Measurements from ENCODE around the gene PSPH. TPM values are rescaled to one million over a fixed set of nuclear protein-coding genes. Genes with fewer than 3 reads are reported as not detected.
"Not testable (repeated sequence)": the region's sequence is repeated elsewhere in the genome, so short reads cannot be mapped to it uniquely, and the experiment has no call there.

Gene PSPH
- total RNA-seq = 55.8 and 79.4 TPM in 2 replicates

DNA sequence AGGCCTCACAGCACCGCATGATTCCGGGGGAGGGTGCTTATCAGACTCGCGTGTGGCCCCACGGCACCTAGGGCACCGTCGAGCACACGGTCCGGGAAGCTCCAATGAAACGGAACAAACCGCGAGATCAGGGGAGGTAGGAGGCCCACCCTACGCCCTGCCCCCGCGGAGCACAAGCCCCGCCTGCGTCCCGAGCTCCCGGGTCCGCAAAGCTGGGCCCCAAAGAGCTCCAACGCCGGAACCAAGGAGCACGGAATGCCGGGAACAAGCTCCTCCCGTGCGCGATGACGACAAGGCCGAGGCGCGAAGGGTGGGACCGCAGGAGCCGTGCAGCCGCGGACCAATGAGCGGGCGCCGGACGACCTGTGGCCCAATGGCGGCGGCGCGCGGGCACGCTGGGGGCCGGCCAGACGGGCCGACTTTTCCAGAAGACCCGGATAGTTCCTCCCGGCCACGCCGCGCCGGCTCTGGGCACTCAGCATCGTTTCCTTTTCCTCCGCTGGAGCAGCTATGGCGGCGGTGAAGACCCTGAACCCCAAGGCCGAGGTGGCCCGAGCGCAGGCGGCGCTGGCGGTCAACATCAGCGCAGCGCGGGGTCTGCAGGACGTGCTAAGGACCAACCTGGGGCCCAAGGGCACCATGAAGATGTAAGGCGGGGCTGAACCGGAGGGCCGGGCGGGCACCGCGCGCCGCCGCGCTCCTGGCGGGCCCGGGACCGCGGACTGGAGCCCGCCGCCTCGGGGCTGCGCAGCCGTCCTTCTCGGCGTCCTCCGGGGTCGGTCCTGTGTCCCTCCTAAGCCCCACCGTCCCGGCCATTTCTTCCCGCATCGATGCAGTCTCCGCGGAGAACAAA is at the start of gene PSPH, which contains the start of gene CCT6A:
TSS of gene PSPH (minus strand) at position 106 of the 853 bp plus-strand sequence. CDS start 30,232 bp downstream, outside the sequence.
TSS of gene CCT6A (plus strand) at position 427 of the 853 bp plus-strand sequence. CDS start at position 511, 84 bp downstream.
- DNase-seq (ENCODE audit: low read depth, low spot score) = peak; percentile 94

DNA sequence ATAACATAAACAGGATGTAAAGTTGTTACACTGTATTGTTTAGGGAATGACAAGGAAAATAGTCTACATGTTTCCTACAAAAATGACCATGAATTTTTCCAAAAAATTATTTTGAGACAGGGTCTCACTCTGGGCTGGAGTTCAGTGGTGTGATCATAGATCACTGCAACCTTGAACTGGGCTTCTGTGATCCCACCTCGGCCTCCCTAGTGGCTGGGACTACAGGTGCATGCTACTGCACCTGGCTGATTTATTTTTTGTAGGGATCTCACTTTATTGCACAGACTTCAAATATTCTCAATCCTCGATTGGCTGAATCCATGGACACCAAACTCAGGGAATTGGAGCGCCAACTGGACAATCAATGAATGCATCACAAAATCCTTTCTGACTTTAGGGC is 48.4 kb upstream of the PSPH start:
- DNase-seq (ENCODE audit: low read depth, low spot score) = no peak

DNA sequence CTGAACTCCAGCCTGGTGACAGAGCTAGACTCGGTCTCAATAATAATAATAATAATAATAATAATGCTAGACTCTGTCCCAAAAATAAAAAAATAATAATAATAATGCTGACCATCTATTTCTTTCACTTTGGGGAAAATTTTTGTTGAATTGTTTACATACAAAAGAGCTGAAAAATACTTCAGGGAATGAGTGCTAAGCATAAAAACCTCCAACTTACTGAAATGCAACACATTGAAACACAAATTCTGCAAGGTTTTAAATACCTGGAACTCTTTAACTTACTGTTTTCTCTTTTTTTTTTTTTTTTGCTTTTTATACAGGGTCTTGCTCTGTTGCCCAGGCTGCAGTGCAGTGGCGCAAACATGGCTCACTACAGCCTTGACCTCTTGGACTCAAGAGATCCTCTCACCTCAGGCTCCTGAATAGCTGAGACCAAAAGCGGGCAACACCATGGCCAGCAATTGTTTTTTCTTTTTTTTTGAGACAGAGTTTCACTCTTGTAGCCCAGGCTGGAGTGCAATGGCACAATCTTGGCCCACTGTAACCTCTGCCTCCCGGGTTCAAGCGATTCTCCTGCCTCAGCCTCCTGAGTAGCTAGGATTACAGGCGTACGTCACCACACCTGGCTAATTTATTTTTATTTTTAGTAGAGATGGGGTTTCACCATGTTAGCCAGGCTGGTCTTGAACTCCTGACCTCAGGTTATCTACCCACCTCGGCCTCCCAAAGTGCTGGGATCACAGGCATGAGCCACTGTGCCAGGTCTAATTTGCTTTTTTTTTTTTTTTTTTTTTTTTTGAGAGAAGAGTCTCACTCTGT is 47.2 kb upstream of the PSPH start:
- not testable (repeated sequence) for DNase-seq (ENCODE audit: low read depth, low spot score)

DNA sequence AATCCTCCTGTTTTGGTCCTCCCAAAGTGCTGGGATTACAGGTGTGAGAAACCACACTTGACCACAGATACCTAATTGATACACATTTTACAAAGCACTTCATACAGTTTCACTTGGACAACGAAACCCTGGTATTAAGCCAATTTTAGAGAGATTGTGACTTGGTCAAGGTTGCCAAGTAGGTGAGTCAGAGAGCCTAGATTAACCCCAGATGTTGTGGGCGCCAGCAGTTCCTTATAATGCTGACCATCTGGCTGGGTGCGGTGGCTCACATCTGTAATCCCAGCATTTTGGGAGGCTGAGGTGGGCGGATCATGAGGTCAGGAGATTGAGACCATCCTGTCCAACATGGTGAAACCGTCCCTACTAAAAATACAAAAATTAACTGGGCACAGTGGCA is 46.5 kb upstream of the PSPH start:
- no peak for DNase-seq (ENCODE audit: low read depth, low spot score)

DNA sequence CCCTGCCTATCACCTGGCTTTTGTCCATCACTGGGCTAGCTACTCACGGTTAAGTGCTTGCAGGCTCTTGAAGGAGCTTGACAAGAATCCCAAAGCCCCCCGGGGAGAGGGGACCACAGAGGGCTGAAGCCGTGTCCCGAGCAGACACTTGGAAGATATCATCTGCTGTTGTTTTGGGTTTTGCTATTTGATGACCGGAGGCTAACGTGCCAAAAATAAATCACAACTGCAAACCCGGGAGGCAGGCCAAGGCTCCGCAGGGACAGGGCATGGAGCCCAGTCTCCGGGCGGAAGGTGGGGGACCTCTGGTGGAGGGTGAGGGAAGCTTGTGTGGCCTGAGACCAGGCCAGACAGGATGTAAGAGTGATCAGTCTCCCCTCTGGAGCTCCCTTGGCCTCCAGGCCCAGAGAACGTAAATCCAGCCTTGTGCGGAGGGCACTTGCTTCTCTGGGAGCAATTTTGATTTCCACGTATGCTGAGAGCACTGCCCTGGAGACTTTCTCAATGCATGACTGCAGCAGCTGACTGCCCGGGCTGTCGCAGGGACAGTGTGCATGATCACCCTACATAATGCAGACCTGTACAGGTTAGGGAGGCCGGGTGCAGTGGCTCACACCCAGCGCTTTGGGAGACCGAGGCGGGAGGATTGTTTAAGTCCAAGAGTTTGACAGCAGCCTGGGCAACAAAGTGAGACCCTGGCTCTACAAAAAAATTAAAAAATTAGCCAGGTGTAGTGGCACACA is 41.7 kb upstream of the PSPH start, which contains the start of gene PHKG1:
TSS of gene PHKG1 (minus strand) at position 164 of the 743 bp plus-strand sequence. CDS start 4,011 bp downstream, outside the sequence.
- peak; percentile 43 for DNase-seq (ENCODE audit: low read depth, low spot score)

DNA sequence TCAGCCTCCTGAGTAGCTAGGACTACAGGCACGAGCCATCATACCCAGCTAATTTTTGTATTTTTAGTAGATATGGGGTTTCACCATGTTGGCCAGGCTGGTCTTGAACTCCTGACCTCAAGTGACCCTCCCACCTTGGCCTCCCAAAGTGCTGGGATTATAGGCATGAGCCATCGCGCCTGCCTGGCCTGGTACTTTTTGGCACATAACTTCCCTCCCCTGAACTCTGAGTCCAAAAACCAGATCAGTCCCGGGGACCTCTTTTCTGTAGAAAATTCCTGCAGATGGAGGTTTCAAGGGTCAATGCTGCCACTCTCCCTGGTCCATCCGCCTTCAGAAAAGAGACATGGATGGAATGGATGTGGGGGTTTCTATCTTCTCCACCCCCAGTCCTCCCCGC is 41.1 kb upstream of the PSPH start:
- not testable (repeated sequence) for DNase-seq (ENCODE audit: low read depth, low spot score)

DNA sequence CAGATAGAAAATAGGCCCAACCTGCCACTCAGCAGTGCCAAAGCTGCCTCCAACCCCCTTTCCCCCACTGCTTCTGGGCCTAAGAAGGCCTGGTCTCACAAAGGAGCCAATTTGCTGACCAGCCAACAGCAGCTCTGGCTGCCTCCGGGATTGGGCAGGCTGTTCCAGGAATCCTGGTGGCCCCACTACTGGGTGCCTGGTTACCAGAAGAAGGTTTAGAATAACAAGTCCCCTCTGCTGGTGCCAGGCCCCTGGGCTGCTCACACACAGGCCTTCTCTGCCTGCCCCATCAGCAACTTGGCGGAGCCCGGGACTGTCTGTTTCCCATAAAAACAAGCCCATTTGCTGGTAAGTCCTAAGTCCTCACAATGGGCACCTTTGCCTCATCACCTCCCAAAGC is 40.3 kb upstream of the PSPH start:
- no peak for DNase-seq (ENCODE audit: low read depth, low spot score)

DNA sequence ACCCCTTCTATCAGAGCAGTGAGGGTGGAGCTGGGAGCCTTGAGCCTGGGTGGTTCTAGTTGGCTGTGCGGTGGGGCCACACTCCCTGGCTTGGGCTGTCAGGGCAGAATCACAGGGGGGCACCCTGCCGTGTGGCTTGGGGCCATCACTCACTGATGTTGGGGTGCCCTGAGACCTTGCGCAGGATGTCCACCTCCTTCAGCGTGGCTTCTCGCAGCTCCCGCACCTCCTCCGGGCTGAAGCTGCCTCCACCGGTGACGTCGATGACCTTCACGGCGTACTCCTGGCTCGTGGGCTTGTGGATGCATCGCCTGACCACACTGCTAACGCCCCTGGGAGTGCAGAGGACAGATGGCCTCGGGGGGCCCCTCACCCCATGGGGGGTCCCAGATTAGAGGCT is 36.2 kb upstream of the PSPH start:
- no peak for DNase-seq (ENCODE audit: low read depth, low spot score)

DNA sequence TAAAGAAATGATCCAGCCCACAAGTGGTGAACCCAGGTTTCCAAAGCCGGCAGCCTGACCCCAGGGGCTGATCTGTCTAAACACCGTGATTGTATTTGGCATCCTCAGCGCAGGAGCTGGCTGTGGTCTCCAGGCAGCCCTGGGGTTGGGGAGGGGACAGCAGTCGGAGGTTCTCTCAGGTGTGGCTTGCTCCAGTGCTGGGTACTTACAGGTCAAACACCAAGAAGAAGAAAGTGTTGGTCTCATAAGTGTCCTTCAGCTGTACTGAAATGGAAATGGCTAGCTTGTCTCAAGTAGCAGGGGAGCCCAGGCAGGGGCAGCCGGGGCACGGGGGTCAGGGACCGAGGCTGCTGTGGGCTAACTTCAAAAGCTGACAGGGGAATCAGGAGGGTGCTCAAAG is 35.5 kb upstream of the PSPH start:
- DNase-seq (ENCODE audit: low read depth, low spot score) = no peak

DNA sequence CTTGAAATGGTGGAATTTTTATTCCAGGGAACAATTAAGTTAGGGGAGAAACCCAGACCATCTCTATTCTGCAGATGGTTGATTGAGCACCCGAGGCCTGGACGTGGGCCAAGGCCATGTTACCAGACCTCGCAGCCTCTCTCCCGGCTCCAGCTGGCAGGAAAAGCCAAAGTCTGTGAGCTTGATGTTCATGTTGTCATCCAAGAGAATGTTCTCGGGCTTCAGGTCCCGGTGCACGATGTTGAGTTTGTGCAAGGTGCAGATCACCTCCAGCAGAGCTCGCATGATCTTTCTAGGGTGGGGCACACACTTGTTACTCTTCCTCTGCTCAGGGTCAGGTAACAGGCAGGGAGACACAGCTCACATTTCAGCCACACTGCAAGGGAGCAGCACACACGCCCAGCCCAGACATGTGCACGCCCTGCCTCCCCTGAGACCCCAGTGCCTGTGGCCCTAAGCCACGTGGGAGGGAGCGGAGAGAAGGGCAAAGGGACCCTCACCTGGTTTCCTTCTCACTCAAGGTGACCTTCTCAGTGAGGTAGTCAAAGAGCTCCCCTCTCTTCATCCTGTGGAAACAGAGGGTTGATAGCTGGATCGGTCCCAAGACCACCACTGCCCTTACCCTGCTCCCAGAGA is 32.0 kb upstream of the PSPH start:
- no peak for DNase-seq (ENCODE audit: low read depth, low spot score)

DNA sequence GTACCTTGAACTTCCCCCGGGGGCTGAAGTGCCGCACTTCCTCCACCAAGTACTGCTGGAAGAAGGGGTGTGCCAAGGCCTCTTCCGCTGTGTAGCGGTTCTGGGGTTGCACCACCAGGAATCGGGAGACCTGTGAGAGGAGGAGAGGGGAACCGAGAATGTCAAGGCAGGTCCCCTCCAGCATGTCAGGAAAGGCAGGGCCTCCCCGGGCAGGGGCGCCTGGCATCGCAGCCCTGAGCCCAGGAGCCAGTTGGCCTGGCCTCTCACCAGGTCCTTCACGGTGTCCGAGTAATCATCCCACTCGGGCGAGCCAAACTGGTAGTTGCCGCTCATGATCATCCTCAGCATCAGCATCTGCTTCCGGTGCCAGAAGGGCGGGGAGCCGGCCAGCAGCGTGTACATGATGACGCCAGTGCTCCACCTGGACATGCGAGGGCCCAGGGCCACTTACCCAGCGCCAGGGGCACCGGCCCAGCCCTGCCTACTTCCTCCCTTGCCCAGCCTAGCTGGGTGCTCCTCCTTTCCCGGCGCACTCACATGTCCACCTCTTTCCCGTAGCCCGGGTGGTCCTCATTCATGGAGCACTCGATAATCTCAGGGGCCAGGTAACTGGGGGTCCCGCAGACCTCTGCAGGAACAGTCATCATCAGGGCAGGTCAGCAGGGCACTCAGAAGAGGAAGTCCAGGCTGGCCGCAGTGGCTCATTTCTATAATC is 30.5 kb upstream of the PSPH start:
- no peak for DNase-seq (ENCODE audit: low read depth, low spot score)

DNA sequence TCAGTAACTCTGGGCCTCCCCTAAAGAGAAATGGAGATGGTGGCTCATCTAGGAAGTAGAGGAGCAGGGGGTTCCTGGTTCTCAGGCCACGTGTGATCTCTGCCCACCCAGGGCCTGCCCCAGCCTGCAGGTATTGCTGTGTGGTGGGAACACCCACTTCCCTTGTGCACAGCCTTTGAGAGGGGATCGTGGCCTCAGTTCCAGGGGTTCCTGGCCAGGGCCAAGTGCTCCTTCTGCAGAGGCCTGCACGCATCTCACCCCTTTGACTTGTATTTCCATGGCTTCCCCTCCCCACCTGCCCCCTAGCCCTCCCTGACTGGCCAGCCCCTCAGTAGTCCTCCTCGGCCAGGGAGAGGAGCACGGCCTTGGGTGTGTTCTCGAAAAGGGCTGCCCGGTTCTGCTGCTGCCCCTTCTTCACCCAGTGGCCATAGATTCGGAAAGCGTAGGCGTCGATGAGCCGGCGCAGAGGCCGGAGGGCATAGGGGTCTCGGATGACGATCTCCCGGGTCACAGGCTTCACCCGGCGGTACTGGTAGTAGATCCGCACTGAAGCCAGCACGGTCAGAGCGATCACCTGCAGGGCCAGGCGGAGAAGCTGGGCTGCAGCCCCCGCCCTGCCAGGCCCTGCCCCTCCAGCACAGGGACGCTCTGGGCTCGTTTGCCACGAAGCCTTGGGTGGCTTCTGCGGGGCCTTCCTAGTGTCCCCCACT is 29.6 kb upstream of the PSPH start:
- DNase-seq (ENCODE audit: low read depth, low spot score) = not testable (repeated sequence)

DNA sequence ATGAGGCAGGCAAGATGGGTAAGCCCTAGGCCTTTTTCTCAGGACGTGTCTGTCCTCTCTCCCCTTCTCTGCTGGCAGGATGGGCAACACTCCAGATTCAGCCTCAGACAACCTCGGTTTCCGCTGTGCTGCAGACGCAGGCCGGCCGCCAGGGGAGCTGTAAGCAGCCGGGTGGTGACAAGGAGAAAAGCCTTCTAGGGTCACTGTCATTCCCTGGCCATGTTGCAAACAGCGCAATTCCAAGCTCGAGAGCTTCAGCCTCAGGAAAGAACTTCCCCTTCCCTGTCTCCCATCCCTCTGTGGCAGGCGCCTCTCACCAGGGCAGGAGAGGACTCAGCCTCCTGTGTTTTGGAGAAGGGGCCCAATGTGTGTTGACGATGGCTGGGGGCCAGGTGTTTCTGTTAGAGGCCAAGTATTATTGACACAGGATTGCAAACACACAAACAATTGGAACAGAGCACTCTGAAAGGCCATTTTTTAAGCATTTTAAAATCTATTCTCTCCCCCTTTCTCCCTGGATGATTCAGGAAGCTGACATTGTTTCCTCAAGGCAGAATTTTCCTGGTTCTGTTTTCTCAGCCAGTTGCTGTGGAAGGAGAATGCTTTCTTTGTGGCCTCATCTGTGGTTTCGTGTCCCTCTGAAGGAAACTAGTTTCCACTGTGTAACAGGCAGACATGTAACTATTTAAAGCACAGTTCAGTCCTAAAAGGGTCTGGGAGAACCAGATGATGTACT is 28.4 kb upstream of the PSPH start:
- DNase-seq (ENCODE audit: low read depth, low spot score) = peak; percentile 48

DNA sequence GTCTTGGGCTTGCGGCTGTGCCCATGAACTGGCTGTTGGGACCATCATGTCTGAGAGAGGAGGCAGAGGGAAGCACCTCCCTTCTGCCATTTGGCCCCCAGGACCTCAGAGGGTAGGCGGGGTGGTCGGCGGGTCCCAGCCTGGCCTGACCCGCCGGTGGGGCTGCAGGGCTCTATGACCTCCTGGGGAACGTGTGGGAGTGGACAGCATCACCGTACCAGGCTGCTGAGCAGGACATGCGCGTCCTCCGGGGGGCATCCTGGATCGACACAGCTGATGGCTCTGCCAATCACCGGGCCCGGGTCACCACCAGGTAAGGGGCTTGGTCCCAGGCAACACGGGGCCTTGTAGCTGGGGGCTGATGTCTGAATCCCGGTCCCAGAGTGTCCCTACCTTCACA is 27.0 kb upstream of the PSPH start:
- DNase-seq (ENCODE audit: low read depth, low spot score) = no peak

DNA sequence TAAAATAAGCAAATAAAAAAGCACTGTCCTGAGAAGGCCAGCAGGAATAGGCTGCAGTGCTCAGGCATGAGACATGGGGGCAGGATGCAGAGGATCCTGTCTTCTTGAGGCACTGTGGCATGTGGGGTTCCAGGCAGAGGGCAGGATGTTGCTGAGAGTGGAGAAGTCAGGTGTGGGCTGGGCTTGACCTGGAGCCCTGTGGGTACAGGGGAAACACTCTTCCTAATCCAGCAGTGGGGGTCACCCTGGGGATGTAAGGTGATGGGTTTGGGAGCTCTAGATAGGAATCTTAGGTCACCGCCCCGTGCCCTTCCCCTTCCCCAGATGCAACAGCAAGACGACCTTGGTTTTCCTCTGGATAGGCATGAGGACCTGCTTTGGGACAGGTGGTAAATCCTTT is 26.4 kb upstream of the PSPH start:
- DNase-seq (ENCODE audit: low read depth, low spot score) = no peak

DNA sequence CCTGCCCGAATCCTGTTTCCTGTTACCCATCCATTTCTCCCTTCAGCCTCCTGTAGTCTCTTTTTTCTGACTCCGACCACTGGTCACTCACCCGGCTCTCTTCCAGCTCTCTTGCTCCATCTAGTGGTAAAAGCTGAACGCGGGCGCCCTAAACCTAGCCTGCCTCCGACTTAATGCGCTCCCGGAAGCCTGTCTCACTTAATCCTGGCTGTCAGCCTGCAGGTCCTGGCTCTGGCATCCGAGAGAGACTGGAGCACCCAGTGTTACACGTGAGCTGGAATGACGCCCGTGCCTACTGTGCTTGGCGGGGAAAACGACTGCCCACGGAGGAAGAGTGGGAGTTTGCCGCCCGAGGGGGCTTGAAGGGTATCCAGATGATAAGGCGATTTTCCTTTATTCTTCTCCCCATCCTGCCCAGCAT is 23.1 kb upstream of the PSPH start:
- no peak for DNase-seq (ENCODE audit: low read depth, low spot score)

DNA sequence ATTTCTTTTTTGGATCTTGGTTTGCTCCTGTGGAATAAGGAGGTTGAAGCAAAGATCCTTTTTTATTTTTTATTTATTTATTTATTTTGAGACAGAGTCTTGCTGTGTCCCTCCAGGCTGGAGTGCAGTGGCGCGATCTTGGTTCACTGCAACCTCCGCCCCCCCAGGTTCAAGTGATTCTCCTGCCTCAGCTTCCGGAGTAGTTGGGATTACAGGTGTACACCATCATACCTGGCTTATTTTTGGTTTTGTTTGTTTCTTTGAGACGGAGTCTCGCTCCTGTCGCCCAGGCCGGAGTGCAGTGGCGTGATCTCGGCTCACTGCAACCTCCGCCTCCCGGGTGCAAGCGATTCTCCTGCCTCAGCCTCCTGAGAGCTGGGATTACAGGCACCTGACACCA is 15.1 kb upstream of the PSPH start:
- DNase-seq (ENCODE audit: low read depth, low spot score) = not testable (repeated sequence)

DNA sequence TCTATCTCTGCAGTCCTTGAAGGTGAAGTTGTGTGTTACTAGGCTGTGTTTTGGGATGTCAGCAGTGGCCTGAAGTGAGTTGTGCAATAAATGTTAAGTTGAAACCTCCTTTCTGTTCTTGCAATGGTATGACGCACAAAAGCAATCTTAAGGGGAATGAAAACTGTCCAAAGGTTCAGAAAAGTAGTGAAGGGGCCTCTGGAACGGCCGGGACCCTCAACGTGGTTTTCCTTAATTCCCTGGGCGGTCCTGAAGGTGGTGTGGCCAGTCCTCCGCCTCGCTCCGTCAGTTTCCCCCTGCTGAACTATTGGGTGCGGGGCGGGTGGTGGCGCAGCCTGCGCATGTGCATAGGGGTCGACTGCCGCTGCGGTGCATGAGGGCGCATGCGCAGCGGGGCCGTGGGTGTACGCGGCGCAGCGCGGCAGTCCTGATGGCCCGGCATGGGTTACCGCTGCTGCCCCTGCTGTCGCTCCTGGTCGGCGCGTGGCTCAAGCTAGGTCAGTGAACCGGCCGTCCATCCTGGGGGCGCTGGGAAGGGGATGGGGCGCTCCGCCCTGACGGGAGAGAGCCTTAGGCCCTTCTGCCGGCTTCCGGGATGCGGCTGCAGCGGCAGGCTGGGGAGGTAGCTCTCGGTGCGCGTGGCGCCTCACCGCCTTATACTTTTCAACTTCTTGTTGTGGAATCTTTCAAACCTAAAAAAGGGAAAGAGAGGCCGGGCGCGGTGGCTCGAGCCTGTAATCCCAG is 12.8 kb upstream of the PSPH start, which contains the start of gene SUMF2:
TSS of gene SUMF2 (plus strand) at position 405 of the 744 bp plus-strand sequence. CDS start at position 431, 26 bp downstream.
- DNase-seq (ENCODE audit: low read depth, low spot score) = no peak
